Caco-2 (cell line): Measurements from ENCODE around the gene LRFN5. TPM values are rescaled to one million over a fixed set of nuclear protein-coding genes. Genes with fewer than 3 reads are reported as not detected.

Source experiments
- BruUV-seq: library from RNA; stranded (reverse); fragments of 400-500 nt; replicated peaks from 2 replicates; lab custom pipeline; 2021; lab: Mats Ljungman, UMichigan
- CTCF ChIA-PET: fragments of 300-600 bp; sonication (Branson Sonifier 250); formaldehyde crosslinking; loops from one replicate; lab custom pipeline; 2022; ENCODE audit warnings: antibody characterized with exemption; lab: Charles Lee
- POLR2A ChIA-PET: fragments of 300-600 bp; sonication (Branson Sonifier 250); formaldehyde crosslinking; loops from one replicate; lab custom pipeline; 2022; ENCODE audit warnings: antibody characterized with exemption; lab: Charles Lee
- DNase-seq, 2 experiments: peaks; one replicate each; pipeline versions ENCODE4 v3.0.0 to v3.0.0-alpha.2; 2020 to 2022
- H3K27me3 ChIP-seq: replicated peaks from 2 replicates; pipeline ENCODE4 v1.6.0; 2011; ENCODE audit warnings: low read length; ENCODE audit not compliant: control insufficient read depth, insufficient read depth
- H3K36me3 ChIP-seq: 2 replicates; pipeline ENCODE4 v1.5.1; 2011; ENCODE audit warnings: low read length; ENCODE audit not compliant: control insufficient read depth, insufficient read depth
- H3K4me1 ChIP-seq: fragments of 250-450 bp; sonication (Bioruptor Pico); 2 replicates; pipeline ENCODE4 v1.5.1; 2020; ENCODE audit warnings: mild to moderate bottlenecking
- H3K4me3 ChIP-seq: 2 replicates; pipeline ENCODE4 v1.5.1; 2011; ENCODE audit warnings: low read depth, mild to moderate bottlenecking, control low read depth, low read length
- H3K9me3 ChIP-seq: fragments of 250-450 bp; sonication (Bioruptor Pico); 2 replicates; pipeline ENCODE4 v1.5.1; 2020; ENCODE audit warnings: mild to moderate bottlenecking, moderate library complexity
- H3K27ac Mint-ChIP-seq: one replicate; pipeline ENCODE4 v1.8.0; 2022; ENCODE audit warnings: mixed read lengths; ENCODE audit not compliant: unreplicated experiment
- H3K27me3 Mint-ChIP-seq: one replicate; pipeline ENCODE4 v1.8.0; 2022; ENCODE audit warnings: mixed read lengths; ENCODE audit not compliant: insufficient read depth, unreplicated experiment
- H3K36me3 Mint-ChIP-seq: one replicate; pipeline ENCODE4 v1.8.0; 2022; ENCODE audit warnings: mild to moderate bottlenecking, mixed read lengths; ENCODE audit not compliant: insufficient read depth, unreplicated experiment
- H3K4me1 Mint-ChIP-seq: one replicate; pipeline ENCODE4 v1.8.0; 2022; ENCODE audit warnings: low read depth, mixed read lengths; ENCODE audit not compliant: unreplicated experiment
- H3K4me3 Mint-ChIP-seq: one replicate; pipeline ENCODE4 v1.8.0; 2022; ENCODE audit warnings: mild to moderate bottlenecking, moderate library complexity, mixed read lengths; ENCODE audit not compliant: unreplicated experiment
- H3K9me3 Mint-ChIP-seq: one replicate; pipeline ENCODE4 v1.8.0; 2022; ENCODE audit warnings: mixed read lengths; ENCODE audit not compliant: unreplicated experiment
- CTCF ChIP-seq, 2 experiments: fragments of 200-600 bp in 1 of 2; IDR thresholded peaks; 1 replicate in 1 of 2; 2 replicates in 1 of 2; pipeline versions ENCODE4 v1.5.1 to v1.8.0; 2011 to 2022; ENCODE audit warnings: antibody characterized with exemption in 1 of 2, control low read depth in 1 of 2, inconsistent platforms in 1 of 2, low read depth in 1 of 2, low read length in 1 of 2, mild to moderate bottlenecking in 1 of 2, moderate library complexity in 1 of 2; ENCODE audit not compliant: insufficient read depth in 1 of 2, severe bottlenecking in 1 of 2, unreplicated experiment in 1 of 2
- intact Hi-C: fragments of 100-400 bp; cut with micrococcal nuclease; formaldehyde crosslinking; loops from one replicate; pipeline ENCODE4 v1.10.0; 2022; ENCODE audit not compliant: unreplicated experiment
- total RNA-seq: library from RNA; stranded (reverse); gene quantifications from 2 replicates; pipeline ENCODE4 v1.2.3, GENCODE V29; 2022

The LRFN5 gene
- total RNA-seq, 1 experiment from 2014 or later: not detected

DNA sequence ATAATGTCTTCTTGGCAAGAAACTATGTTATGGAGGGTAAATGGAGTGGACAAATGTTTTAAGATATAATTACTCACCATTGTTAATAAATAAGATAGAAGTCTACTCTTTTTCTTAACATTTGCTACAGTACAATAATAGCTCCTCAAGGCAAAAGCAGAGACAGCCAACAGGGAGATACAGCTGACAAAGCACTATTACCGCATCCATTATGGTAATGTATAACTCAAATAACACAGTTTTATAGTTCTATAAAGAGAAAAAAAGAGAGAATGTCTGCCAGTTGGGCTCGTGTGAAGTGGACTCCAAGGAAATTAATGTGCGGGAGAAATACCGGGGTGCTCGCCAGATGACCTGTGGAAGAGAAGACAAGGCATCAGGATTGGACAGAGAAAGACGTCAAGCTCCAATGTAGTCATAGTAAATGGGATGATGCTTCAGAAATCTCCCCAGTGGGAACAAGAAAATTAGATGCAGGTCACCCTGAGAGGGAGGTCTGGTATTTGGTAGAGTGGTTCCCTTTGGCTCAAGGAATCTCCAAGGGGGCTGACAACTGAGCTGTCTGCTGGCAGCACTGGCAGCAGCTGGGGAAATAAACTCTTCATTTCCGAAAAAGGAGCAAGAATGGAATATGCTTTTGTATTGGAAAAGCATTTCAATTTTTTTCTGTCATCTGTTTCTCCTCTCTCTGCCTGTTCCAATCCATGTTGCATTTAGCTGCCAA is 343.9 kb downstream of the LRFN5 start:
- no peaks in the 10 kb centered on the region for H3K4me1 Mint-ChIP-seq
- intact Hi-C loops: no loop called here
- no peaks in the 10 kb centered on the region for H3K9me3 Mint-ChIP-seq
- Histone ChIP-seq H3K9me3 (no peaks in the 10 kb centered on the region), H3K27me3 (no peaks in the 10 kb centered on the region; the same call in 1 of the 2 replicates), H3K36me3 (no peaks in the 10 kb centered on the region), H3K4me3 (no peak overlapping the region), H3K4me1 (no peaks in the 10 kb centered on the region)
- no peak for DNase-seq
- no peak for TF ChIP-seq CTCF (IDR thresholded peaks at IDR 0.05; ENCODE audit: insufficient read depth in 1 of 2, low read depth in 1 of 2, low read length in 1 of 2, severe bottlenecking in 1 of 2, unreplicated experiment in 1 of 2)
- no TSS peak for BruUV-seq
- H3K4me3 Mint-ChIP-seq: no peak overlapping the region
- no peaks in the 10 kb centered on the region for H3K36me3 Mint-ChIP-seq
- ChIA-PET POLR2A (no interaction called here), CTCF (no interaction called here)
- H3K27me3 Mint-ChIP-seq: no peaks in the 10 kb centered on the region
- no peak overlapping the region for H3K27ac Mint-ChIP-seq
